Heart left ventricle (tissue), 13 donors: ENCODE data around the gene EIF2AK3.

ENCODE experiments used
- CTCF ChIP-seq, 12 donors: fragments of 200-600 bp; sonication (generic) in 4 of 12; IDR thresholded peaks; one replicate each; pipeline versions ENCODE4 v1.5.0 to v1.8.0; 2018 to 2022; ENCODE audit warnings: antibody characterized with exemption in 12 of 12, mild to moderate bottlenecking in 5 of 12
- POLR2A ChIP-seq, 2 donors: fragments of 450-650 bp; IDR thresholded peaks; one replicate each; pipeline ENCODE4 v1.6.1; 2017; ENCODE audit warnings: antibody characterized with exemption in 2 of 2, mild to moderate bottlenecking in 2 of 2, moderate library complexity in 2 of 2
- donor health status: ischemic (EF 13 %, LVEDD 7.1; RV severe dilation, severe dysfunction).
- donor health status: DM: no; HTN: yes; CAD: no.
- donor health status: DM: no; HTN: no; CAD: no.
- donor health status: ischemic (EF 25% LVEDD 6.9; RV normal size, moderate dysfunction).
- donor health status: ischemic (EF 25% LVEDD 5.7; RV mildly dilated, moderate dysfunction).
- donor health status: ischemic (EF 35%, LVEDD 5.7; RV mildly dilated, moderate dysfunction).
- donor health status: nonischemic (EF 11% LVEDD 7.7; RV severe dilation, severe dysfunction).
- donor health status: DM: yes; HTN: yes; CAD: no.
- donor health status: PGD.
- donor health status: ischemic (EF 29% LVEDD 5.4; RV normal size, mild dysfunction).
- donor health status: nonischemic (EF 23%, LVEDD 6.1; RV moderate dilation, normal function).

- peak; percentile 44 to 72 (median 60) for TF ChIP-seq CTCF (IDR thresholded peaks at IDR 0.05)
- TF ChIP-seq POLR2A (IDR thresholded peaks at IDR 0.05) = no peak
Observed at GRCh38 chr2:88669482-88670214, 42.4 kb upstream of the EIF2AK3 start.
